GM21515 (cell line): ENCODE results near the gene CNTF.

Experiments
- ATAC-seq: cut with Tn5 transposase; IDR thresholded peaks from one replicate; pipeline ENCODE4 v1.9.1; 2021; ENCODE audit not compliant: unreplicated experiment

The CNTF gene

GRCh38 chr11:58606930-58607714 is 15.3 kb upstream of the CNTF start:
- no peak for ATAC-seq

GRCh38 chr11:58608331-58608730 is 14.1 kb upstream of the CNTF start:
- no peak for ATAC-seq

- ATAC-seq = no peak
Observed at GRCh38 chr11:58609723-58610122, 12.7 kb upstream of the CNTF start.

GRCh38 chr11:58613228-58613627 is 9.2 kb upstream of the CNTF start:
- no peak for ATAC-seq

GRCh38 chr11:58615559-58615958 is 6.9 kb upstream of the CNTF start:
- ATAC-seq = no peak

GRCh38 chr11:58616594-58616993 is 5.9 kb upstream of the CNTF start:
- no peak for ATAC-seq

- no peak for ATAC-seq
Observed at GRCh38 chr11:58617976-58618557, 4.4 kb upstream of the CNTF start.

GRCh38 chr11:58621586-58622262 is 741 bp upstream of the CNTF start:
- no peak for ATAC-seq

GRCh38 chr11:58625086-58625485 is 2.6 kb downstream of the CNTF start:
- ATAC-seq = no peak

- ATAC-seq = no peak
Observed at GRCh38 chr11:58625826-58626460, 3.5 kb downstream of the CNTF start.

GRCh38 chr11:58626934-58627483 is 4.5 kb downstream of the CNTF start:
- no peak for ATAC-seq

GRCh38 chr11:58628446-58628845 is 6.0 kb downstream of the CNTF start:
- no peak for ATAC-seq

- ATAC-seq = no peak
Observed at GRCh38 chr11:58629857-58630256, 7.4 kb downstream of the CNTF start.

- ATAC-seq = no peak
Observed at GRCh38 chr11:58631378-58631777, 8.9 kb downstream of the CNTF start.

GRCh38 chr11:58632510-58632909 is 10.0 kb downstream of the CNTF start:
- ATAC-seq = no peak

- ATAC-seq = no peak
Observed at GRCh38 chr11:58636587-58636986, 14.1 kb downstream of the CNTF start.

- no peak for ATAC-seq
Observed at GRCh38 chr11:58637371-58637770, 14.9 kb downstream of the CNTF start.

GRCh38 chr11:58639103-58639502 is 16.6 kb downstream of the CNTF start:
- no peak for ATAC-seq

- ATAC-seq = no peak
Observed at GRCh38 chr11:58639669-58640068, 17.2 kb downstream of the CNTF start.

- no peak for ATAC-seq
Observed at GRCh38 chr11:58640386-58641023, 18.0 kb downstream of the CNTF start.

- ATAC-seq = no peak
Observed at GRCh38 chr11:58641341-58641740, 18.9 kb downstream of the CNTF start.
